ENCODE measurements around the gene DVL1.
A peak's percentile ranks its signal among the peaks of the same experiment; 100 is the strongest.

DVL1 gene

DNA sequence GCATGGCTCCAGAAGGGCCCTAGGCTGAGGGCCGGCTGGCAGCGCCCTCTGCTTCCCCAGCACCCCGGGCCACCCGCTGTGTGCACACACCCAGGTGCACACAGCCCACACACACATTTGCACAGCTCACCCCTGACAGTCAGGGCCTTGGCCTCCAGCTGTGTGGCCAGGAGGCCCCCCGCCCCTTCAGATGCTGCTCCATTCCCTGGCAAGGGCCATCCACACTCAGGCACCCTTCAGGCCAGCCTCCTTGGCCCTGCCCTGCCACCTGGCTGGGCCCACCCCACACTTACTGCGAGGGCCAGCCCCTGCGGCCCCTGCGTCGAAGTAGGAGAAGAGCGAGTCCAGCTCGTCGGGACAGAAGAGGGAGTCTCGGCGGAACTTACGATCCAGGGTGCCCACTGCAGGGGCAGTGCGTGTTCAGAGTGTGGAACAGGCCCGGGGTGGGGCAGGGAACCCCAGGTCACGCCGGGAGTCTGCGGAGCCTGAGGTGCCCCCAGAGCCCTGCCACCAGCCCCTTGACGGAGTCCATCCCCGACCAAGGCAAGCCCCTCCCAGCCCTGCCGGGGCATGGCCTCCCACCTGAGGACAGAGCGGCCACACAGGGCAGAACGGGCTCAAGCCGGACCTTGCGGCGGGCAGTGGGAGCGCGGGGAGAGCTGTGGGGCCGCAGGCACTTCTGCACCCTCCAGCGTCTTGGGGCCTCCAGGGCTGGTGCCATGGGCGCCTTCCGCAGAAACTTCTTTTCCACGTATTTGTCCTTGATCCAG, 53.9 kb downstream of the DVL1 start:
- DNase-seq, result no peak

GRCh38 chr1:1294250-1294890, 54.8 kb downstream of the DVL1 start:
- DNase-seq, result no peak

DNA sequence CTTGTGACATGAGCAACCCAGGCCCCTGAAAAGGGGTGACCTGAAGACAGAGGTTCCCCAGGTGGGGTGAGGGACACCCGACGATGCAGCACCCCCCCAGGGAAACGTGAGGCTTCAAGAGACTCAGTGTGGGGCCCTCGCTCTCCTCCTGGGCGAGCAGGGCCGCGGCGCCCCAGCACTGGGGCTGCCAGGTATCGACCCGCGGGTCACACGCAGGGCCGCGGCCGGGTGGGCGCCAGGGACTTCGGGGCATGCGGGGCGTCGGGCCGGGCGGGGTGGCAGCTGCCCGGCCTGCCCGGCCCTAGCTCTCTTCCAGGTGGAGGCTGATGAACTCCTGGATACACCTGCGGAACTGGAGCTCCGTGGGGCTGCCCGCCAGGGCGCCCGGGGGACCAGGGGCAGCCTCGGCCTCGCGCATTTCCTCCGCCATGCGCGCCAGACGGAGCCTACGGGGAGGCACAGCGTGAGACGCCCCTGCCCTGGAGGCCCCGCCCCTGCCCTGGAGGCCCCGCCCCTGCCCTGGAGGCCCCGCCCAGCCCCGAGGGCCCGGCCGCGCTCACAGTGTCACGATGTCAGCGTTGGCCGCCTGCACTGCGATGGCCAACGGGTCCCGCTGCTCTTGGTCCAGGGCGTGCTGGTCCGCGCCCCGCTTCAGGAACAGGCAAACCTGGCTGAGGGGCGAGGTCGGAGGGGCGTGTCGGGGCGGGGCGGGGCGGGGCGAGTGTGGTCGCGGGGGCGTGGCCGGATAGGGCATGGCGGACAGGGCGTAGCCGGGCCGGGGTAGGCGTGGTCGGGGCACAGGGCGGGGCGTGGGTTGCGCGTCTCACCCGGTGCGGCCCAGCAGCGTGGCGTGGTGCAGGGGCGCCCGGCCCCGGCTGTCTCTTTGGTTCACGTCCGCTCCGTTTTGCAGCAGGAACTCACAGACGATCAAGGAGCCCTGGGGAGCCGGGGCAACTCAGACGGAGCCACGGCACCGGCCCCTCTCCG, 55.7 kb downstream of the DVL1 start:
- DNase-seq, result no peak

DNA sequence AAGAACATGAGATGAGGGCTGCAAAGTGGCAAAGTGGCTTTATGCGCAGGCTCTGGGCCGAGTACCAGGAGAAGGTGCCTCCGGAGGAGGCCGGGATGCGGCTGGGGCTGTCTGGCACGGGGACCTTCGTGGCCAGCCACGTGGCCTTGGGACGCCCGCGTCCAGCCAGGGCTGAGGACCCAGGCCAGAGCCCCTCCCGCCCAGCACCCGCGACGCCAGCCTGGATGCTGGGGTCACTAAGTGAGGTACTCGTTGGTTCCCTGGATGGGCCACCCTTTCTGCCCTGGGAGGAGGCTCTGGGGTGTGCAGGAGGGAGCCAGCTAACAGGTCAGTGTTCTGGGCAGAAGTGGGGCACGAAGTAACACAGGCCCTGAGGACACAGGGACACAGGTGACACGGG, 56.4 kb downstream of the DVL1 start:
- DNase-seq, result no peak

GRCh38 chr1:1292442-1292779, 56.8 kb downstream of the DVL1 start:
- no peak for DNase-seq

DNA sequence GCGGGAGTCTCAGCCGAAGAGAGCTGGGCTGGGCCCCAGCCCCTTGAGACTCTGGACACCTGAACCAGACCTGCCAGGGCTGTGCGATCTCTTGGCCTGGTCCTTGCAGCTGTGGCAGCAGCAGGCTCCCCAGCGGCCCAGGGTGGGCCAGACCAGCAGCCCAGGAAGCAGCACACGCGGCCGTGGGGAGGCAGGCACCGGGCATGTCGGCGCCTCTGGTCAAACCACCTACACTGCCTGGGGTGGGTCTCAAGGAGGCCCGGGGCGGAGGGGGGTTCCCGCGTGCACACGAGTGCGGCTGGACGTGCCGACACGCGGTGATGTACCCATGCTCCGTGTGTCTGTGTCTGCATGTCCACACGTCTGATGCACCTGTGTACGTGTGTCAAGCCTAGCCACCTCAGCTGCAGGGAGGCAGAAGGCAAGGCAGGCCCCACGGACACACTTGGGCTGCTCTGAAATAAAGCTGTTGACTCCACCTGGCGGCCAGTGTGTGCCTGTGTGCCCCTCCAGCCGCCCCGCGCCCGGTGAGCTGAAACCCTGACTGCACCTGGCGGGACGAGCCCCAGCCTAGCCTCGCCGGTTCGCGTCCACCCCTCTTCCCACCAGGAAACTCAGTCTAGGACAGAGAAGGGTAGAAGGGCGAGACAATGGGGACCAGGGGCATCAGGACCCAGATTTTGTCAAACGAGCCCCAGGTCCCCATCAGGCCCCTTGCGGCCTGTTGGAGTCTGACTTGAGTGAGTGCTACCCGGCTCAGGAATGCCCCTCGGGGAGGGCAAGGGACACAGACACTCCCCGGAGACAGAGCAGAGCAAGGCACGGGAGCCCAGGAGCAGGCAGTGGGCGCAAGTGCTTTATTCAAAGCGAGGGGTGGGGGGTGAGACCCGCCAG, 57.4 kb downstream of the DVL1 start:
- DNase-seq, result peak; percentile 17 to 27

DNA sequence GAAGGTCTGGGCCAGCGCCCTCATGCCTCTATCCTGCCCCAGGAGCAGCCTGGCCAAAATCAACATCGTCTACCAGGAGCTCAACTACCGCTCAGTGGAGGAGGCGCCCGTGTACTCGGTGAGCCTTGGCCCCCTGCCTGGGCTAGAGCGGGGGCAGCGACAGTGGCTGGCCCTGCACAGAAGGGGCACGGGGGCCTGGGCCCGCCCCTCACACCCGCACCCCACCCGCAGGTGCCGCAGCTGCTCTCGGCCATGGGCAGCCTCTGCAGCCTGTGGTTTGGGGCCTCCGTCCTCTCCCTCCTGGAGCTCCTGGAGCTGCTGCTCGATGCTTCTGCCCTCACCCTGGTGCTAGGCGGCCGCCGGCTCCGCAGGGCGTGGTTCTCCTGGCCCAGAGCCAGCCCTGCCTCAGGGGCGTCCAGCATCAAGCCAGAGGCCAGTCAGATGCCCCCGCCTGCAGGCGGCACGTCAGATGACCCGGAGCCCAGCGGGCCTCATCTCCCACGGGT, 58.1 kb downstream of the DVL1 start:
- no peak for DNase-seq

- DNase-seq, result peak; percentile 50 to 65
These were observed 58.9 kb downstream of the DVL1 start for GRCh38 chr1:1290238-1290731.

DNA sequence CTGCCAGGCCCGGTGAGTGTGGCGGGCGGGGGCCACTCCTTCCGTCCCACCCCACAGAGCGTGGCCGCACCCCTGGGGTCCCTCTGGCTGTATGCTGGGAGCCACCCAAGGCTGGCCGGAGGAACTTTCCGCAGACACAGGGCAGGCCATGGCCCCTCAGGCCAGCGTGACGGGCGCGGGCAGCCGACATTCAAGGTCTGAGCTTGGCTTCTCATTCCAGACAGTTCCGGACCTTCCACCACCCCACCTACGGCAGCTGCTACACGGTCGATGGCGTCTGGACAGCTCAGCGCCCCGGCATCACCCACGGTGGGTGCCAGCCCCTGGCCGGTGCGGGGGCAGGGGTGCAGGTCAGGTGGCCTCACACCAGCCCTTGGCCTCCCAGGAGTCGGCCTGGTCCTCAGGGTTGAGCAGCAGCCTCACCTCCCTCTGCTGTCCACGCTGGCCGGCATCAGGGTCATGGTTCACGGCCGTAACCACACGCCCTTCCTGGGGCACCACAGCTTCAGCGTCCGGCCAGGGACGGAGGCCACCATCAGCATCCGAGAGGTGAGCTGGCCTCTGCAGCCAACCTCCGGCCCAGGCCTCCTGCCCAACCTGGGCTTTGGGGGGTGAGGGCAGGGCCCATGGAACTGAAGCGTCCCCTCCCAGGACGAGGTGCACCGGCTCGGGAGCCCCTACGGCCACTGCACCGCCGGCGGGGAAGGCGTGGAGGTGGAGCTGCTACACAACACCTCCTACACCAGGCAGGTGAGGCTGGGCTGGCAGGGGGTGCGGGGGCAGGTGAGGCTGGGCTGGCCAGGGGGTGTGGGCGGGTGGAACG, 61.7 kb downstream of the DVL1 start:
- no peak for DNase-seq

DNA sequence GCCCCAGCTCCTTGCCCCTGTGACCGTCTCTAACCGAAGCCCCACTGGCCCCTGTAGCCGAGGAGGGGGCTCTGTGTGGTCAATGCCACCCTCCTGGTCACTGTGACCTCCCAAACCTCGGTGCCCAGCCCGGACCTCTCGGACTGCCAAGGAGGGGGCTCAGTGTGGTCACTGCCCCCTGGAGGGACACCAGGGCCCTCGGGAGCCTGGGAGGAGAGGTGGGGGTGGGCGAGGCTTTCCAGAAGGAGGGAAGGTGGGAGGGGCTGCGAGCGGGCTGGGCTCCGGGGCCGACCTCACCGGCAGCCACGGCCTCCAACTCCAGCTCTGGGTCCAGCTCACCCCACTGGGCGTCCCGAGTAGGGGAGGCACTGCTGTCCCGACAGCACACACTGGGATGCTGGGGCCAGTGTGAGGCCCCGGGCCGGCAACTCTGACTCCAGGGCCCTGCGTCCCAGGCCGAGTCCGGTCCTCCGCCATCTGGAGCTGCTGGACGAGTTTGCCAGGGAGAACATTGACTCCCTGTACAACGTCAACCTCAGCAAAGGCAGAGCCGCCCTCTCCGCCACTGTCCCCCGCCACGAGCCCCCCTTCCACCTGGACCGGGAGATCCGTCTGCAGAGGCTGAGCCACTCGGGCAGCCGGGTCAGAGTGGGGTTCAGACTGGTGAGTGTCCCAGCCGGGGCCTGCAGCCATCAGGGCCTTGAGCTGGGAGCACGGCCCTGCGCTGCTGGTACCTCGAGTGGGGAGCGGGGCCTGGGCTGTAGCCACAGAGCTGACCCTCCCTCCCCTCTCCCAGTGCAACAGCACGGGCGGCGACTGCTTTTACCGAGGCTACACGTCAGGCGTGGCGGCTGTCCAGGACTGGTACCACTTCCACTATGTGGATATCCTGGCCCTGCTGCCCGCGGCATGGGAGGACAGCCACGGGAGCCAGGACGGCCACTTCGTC, 62.6 kb downstream of the DVL1 start:
- no peak for DNase-seq

- no peak for DNase-seq
These were observed 63.5 kb downstream of the DVL1 start for GRCh38 chr1:1285611-1286311.
